Activated naive CD8-positive, alpha-beta T cell treated with anti-CD3 and anti-CD28 coated beads, Interleukin-2, amount 10 ng/mL, durations not matched to agents 7 days and 5 days (primary cell): ENCODE results near the gene AFF3. TPM values are rescaled to one million over a fixed set of nuclear protein-coding genes. Genes with fewer than 3 reads are reported as not detected.

Source experiments
- ATAC-seq: fragments of 150-1000 bp; cut with Tn5 transposase; one replicate; pipeline ENCODE4 v1.10.0; 2021; ENCODE audit warnings: low read depth, moderate library complexity
- POLR2A ChIA-PET: fragments of 350-600 bp; sonication (Branson Sonifier 250); formaldehyde crosslinking; loops from one replicate; lab custom pipeline; 2021; ENCODE audit warnings: antibody characterized with exemption; lab: Charles Lee
- DNase-seq: peaks from one replicate; pipeline ENCODE4 v3.0.0; 2021
- H3K27ac Mint-ChIP-seq: one replicate; pipeline ENCODE4 v1.8.0; 2022; ENCODE audit warnings: mild to moderate bottlenecking, mixed read lengths
- H3K27me3 Mint-ChIP-seq: one replicate; pipeline ENCODE4 v1.8.0; 2022; ENCODE audit warnings: mild to moderate bottlenecking, moderate library complexity, mixed read lengths
- H3K36me3 Mint-ChIP-seq: one replicate; pipeline ENCODE4 v1.8.0; 2021; ENCODE audit warnings: mild to moderate bottlenecking, mixed read lengths
- H3K4me1 Mint-ChIP-seq: one replicate; pipeline ENCODE4 v1.8.0; 2021; ENCODE audit warnings: mixed read lengths
- H3K4me3 Mint-ChIP-seq: one replicate; pipeline ENCODE4 v1.8.0; 2022; ENCODE audit warnings: mild to moderate bottlenecking, moderate library complexity, mixed read lengths
- H3K9me3 Mint-ChIP-seq: one replicate; pipeline ENCODE4 v1.8.0; 2021; ENCODE audit warnings: mixed read lengths
- total RNA-seq, 2 experiments: library from RNA; stranded (reverse); gene quantifications; one replicate each; pipeline ENCODE4 v1.2.3, GENCODE V29; 2021

Gene AFF3
- total RNA-seq, 2 experiments from 2014 or later, result 1.8 to 2.2 TPM

GRCh38 chr2:100137866-100138570 lies 4.4 kb downstream of the AFF3 start:
- ATAC-seq, result peak; percentile 53

DNA sequence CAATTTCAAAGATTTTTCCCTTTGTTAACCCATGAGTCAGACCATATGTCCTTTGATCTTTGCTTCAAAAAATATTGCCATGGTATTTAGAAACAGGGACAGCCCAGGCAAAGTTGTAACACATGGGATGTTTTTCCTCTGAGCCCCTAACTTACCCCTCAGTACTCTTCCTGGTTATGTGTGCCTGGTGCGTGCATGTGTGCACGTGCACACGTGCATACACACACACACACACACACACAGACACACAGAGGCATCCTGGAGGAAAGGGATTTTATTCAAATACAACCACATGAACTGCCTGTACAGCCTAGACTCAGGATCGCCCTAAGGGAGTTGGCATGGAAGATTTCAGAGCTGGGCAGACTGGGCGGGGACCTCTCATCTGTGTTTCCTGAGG lies 5.1 kb downstream of the AFF3 start:
- peaks cover 3% of the 10 kb centered on the region for H3K36me3 Mint-ChIP-seq
- peak overlapping the region; percentile 20 for H3K4me3 Mint-ChIP-seq
- H3K4me1 Mint-ChIP-seq, result peaks cover 37% of the 10 kb centered on the region
- no peak overlapping the region for H3K27ac Mint-ChIP-seq
- POLR2A ChIA-PET, result no interaction called here
- peaks cover 1% of the 10 kb centered on the region for H3K9me3 Mint-ChIP-seq
- ATAC-seq (no peak), DNase-seq (no peak)
- H3K27me3 Mint-ChIP-seq, result peaks cover 2% of the 10 kb centered on the region

More at GRCh38 chr2:100137866-100138570, 4.4 kb downstream of the AFF3 start:
- H3K27ac Mint-ChIP-seq, result no peak overlapping the region
- DNase-seq, result no peak
- peak overlapping the region; percentile 46 for H3K4me3 Mint-ChIP-seq
- H3K9me3 Mint-ChIP-seq, result peaks cover 1% of the 10 kb centered on the region
- H3K27me3 Mint-ChIP-seq, result peaks cover 2% of the 10 kb centered on the region
- H3K36me3 Mint-ChIP-seq, result peaks cover 3% of the 10 kb centered on the region
- peaks cover 44% of the 10 kb centered on the region for H3K4me1 Mint-ChIP-seq
- POLR2A ChIA-PET, result interaction anchor here (0.7 kb wide), 1 partner anchor 186 kb away, joined by 3 read pairs; no protein-coding TSS in a partner anchor

DNA sequence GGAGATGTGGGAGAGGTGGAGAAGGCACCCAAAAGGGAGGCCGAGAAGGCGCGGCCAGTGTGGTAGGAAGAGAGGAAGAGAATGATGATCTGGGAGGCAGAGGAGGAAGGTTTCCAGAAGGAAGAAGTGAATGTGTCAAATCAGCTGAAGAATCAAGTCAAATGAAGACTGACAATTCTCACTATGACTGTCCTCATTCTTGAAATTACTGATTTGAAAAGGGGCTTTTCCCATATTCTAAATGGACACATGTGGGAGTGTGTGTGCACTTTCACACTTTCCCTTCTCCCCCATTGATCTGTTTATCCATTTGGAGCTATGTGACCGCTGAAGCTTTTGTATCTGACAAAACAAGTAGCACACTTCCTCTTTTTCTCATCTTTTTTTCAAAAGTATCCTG lies 6.1 kb downstream of the AFF3 start:
- ATAC-seq, result no peak

GRCh38 chr2:100135415-100135814 lies 7.0 kb downstream of the AFF3 start:
- no peak overlapping the region for H3K4me3 Mint-ChIP-seq
- DNase-seq, result no peak
- peaks cover 25% of the 10 kb centered on the region for H3K4me1 Mint-ChIP-seq
- H3K9me3 Mint-ChIP-seq, result peaks cover under 1% of the 10 kb centered on the region
- H3K27me3 Mint-ChIP-seq, result peaks cover 2% of the 10 kb centered on the region
- peaks cover 2% of the 10 kb centered on the region for H3K36me3 Mint-ChIP-seq
- H3K27ac Mint-ChIP-seq, result no peak overlapping the region
- POLR2A ChIA-PET, result no interaction called here
- ATAC-seq, result no peak

More for the DNA sequence above, 6.1 kb downstream of the AFF3 start:
- no peak overlapping the region for H3K4me3 Mint-ChIP-seq
- DNase-seq, result no peak
- H3K4me1 Mint-ChIP-seq, result peaks cover 28% of the 10 kb centered on the region
- peaks cover 1% of the 10 kb centered on the region for H3K9me3 Mint-ChIP-seq
- POLR2A ChIA-PET, result no interaction called here
- no peak overlapping the region for H3K27ac Mint-ChIP-seq
- peaks cover 3% of the 10 kb centered on the region for H3K36me3 Mint-ChIP-seq
- H3K27me3 Mint-ChIP-seq, result peaks cover 2% of the 10 kb centered on the region

GRCh38 chr2:100130595-100131391 lies 11.6 kb downstream of the AFF3 start:
- Mint-ChIP-seq H3K4me3 (no peak overlapping the region), H3K9me3 (no peaks in the 10 kb centered on the region), H3K27me3 (peaks cover 2% of the 10 kb centered on the region), H3K4me1 (no peaks in the 10 kb centered on the region), H3K27ac (no peak overlapping the region), H3K36me3 (no peaks in the 10 kb centered on the region)
- ATAC-seq, result no peak
- POLR2A ChIA-PET, result no interaction called here
- DNase-seq, result no peak

DNA sequence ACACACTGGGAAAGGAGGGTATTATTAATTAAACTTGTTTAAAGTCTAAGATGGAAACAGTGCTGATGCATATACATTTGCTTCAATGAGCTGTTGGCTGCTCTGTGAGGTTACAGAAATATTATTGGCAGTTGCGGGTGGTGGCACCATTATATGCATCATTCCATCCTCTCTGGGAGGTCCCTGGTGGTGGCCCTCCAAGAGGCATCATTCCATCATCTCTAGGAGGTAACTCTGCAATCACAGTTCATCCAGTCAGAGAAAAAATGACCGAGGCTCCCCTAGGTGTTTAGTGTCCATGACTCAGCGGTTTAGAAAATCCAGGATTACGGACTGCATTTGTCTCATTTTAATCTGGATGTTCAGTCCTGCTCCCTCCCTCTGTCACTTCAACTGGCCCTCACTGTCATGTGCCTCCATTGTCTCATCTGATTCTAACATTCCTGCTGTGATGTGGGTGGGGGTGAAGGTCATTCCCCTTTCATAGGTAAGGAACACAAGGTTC lies 15.4 kb downstream of the AFF3 start:
- Mint-ChIP-seq H3K4me3 (no peak overlapping the region), H3K27ac (no peak overlapping the region), H3K4me1 (no peaks in the 10 kb centered on the region), H3K27me3 (peaks cover 6% of the 10 kb centered on the region), H3K36me3 (peaks cover 3% of the 10 kb centered on the region), H3K9me3 (peaks cover 1% of the 10 kb centered on the region)
- POLR2A ChIA-PET, result interaction anchor here (0.5 kb wide), 1 partner anchor 65 kb away, joined by 3 read pairs; no protein-coding TSS in a partner anchor
- DNase-seq, result no peak
- ATAC-seq, result no peak

- H3K4me3 Mint-ChIP-seq, result no peak overlapping the region
- no peaks in the 10 kb centered on the region for H3K4me1 Mint-ChIP-seq
- DNase-seq (no peak), ATAC-seq (no peak)
- POLR2A ChIA-PET, result interaction anchor here (0.5 kb wide), 1 partner anchor 65 kb away, joined by 3 read pairs; no protein-coding TSS in a partner anchor
- H3K27me3 Mint-ChIP-seq, result peaks cover 9% of the 10 kb centered on the region
- peaks cover 1% of the 10 kb centered on the region for H3K9me3 Mint-ChIP-seq
- H3K36me3 Mint-ChIP-seq, result peaks cover 3% of the 10 kb centered on the region
- no peak overlapping the region for H3K27ac Mint-ChIP-seq
Observed at GRCh38 chr2:100126201-100126600, 16.2 kb downstream of the AFF3 start.

DNA sequence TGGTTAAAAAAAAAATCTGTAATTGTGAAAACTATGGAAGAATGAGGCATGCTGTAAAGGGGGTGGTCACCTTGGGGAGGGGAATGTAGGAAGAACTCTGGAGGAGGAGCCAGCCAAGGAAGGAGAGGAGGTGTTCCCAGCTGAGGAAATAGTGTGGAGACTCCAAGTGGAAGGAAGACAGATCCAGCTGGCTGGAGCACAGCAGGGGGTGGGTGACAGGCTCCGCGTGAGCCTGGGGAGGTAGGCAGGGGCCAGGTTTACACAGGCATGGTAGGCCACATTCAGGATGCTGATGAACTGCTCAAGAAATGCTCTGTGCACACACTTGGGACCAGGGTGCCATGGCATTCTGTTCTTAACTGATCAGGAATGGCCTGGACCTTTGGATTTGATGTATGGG lies 16.8 kb downstream of the AFF3 start:
- Mint-ChIP-seq H3K27ac (no peak overlapping the region), H3K4me3 (no peak overlapping the region), H3K36me3 (peaks cover 6% of the 10 kb centered on the region), H3K4me1 (no peaks in the 10 kb centered on the region), H3K9me3 (peaks cover 1% of the 10 kb centered on the region), H3K27me3 (peaks cover 9% of the 10 kb centered on the region)
- POLR2A ChIA-PET, result no interaction called here
- ATAC-seq (no peak), DNase-seq (no peak)

DNA sequence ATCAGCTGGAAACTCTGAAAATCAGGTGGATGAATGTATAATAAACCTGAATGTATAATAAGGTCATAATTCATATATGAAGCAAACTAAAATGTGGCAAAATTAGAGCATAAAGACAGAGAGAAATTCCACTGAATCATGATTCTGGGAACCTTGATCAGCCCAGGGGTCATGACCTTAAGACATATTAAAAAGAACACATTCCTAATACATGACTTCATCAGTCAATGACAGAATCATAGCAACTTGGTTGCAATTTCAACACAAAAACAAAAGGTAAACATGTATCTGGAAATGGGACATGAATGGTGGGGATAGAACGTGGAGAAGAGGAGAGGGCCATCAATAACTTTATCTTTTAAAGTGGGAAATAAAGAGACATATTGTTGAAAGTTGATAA lies 17.6 kb downstream of the AFF3 start:
- H3K4me1 Mint-ChIP-seq, result no peaks in the 10 kb centered on the region
- H3K9me3 Mint-ChIP-seq, result peaks cover 1% of the 10 kb centered on the region
- DNase-seq (no peak), ATAC-seq (no peak)
- H3K27ac Mint-ChIP-seq, result no peak overlapping the region
- peaks cover 6% of the 10 kb centered on the region for H3K36me3 Mint-ChIP-seq
- POLR2A ChIA-PET, result no interaction called here
- H3K4me3 Mint-ChIP-seq, result no peak overlapping the region
- peaks cover 9% of the 10 kb centered on the region for H3K27me3 Mint-ChIP-seq

DNA sequence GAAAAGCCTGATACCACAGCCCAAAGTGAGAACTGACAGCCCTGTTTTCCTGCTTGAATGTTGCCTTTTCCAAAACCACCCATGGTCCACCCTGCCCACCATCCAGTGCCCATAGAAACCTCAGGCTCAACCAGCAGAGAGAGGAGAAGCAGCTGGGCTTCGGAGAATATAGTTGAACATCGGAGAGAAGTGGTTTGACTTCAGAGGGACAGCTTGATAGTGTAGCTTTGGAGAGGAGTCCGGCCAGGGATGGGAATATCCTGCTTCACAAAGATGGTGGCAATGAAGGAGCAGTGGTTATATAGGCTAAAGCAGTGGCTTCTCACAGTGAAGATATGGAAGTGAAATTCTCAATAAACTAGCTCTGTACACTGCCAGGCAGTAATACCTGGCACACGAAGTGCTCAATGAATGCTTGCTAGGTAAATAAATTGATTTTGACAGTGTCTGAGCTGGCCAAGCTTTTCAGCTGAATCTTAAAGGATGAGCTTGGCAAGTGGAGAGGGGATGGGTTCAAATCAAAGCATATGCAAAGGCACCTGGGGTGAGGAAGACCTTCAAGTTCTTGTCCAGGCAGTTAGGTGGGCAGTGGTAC lies 21.2 kb downstream of the AFF3 start:
- peaks cover 5% of the 10 kb centered on the region for H3K9me3 Mint-ChIP-seq
- no peaks in the 10 kb centered on the region for H3K4me1 Mint-ChIP-seq
- no peak overlapping the region for H3K27ac Mint-ChIP-seq
- DNase-seq, result no peak
- peaks cover 6% of the 10 kb centered on the region for H3K36me3 Mint-ChIP-seq
- POLR2A ChIA-PET, result no interaction called here
- H3K27me3 Mint-ChIP-seq, result peaks cover 6% of the 10 kb centered on the region
- no peak overlapping the region for H3K4me3 Mint-ChIP-seq
- ATAC-seq, result no peak

- no peak overlapping the region for H3K4me3 Mint-ChIP-seq
- peaks cover 4% of the 10 kb centered on the region for H3K9me3 Mint-ChIP-seq
- peaks cover 6% of the 10 kb centered on the region for H3K36me3 Mint-ChIP-seq
- POLR2A ChIA-PET, result no interaction called here
- no peak overlapping the region for H3K27ac Mint-ChIP-seq
- peaks cover 3% of the 10 kb centered on the region for H3K4me1 Mint-ChIP-seq
- H3K27me3 Mint-ChIP-seq, result peaks cover 3% of the 10 kb centered on the region
- no peak for ATAC-seq
- no peak for DNase-seq
Observed at GRCh38 chr2:100119235-100119634, 23.2 kb downstream of the AFF3 start.

- no peaks in the 10 kb centered on the region for H3K36me3 Mint-ChIP-seq
- peaks cover 4% of the 10 kb centered on the region for H3K9me3 Mint-ChIP-seq
- H3K4me1 Mint-ChIP-seq, result peaks cover 12% of the 10 kb centered on the region
- H3K27ac Mint-ChIP-seq, result peak overlapping the region; percentile 39
- POLR2A ChIA-PET, result no interaction called here
- peaks cover 3% of the 10 kb centered on the region for H3K27me3 Mint-ChIP-seq
- DNase-seq (no peak), ATAC-seq (no peak)
- peak overlapping the region; percentile 7 for H3K4me3 Mint-ChIP-seq
Observed at GRCh38 chr2:100113990-100114433, 28.4 kb downstream of the AFF3 start.

DNA sequence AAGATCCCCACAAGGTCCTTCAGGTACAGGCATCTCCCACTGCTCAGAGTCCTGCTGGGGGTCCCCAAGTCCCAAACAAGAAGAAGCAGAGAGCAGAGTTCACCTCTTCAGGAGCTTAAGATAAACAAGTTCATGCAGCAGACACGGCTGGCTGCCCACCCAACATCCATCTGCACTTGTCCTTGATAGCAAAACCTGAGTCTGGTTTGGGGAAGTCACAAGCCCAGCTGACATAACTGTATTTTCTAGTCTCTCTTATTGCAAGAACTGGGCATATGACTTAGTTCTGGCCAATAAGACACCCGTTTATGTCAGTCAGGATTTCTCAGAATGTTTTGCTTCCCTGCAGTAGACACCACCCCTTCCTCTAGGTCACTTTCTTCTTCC lies 31.8 kb downstream of the AFF3 start:
- DNase-seq, result no peak
- ATAC-seq, result no peak
- POLR2A ChIA-PET, result no interaction called here
- peaks cover 14% of the 10 kb centered on the region for H3K4me1 Mint-ChIP-seq
- no peaks in the 10 kb centered on the region for H3K9me3 Mint-ChIP-seq
- H3K36me3 Mint-ChIP-seq, result no peaks in the 10 kb centered on the region
- no peak overlapping the region for H3K4me3 Mint-ChIP-seq
- no peak overlapping the region for H3K27ac Mint-ChIP-seq
- peaks cover 30% of the 10 kb centered on the region for H3K27me3 Mint-ChIP-seq
